Right renal pelvis (tissue), 4 donors: ENCODE data around the gene RAMP1. TPM values are rescaled to one million over a fixed set of nuclear protein-coding genes. Genes with fewer than 3 reads are reported as not detected.
"Not testable (repeated sequence)": the region's sequence is repeated elsewhere in the genome, so short reads cannot be mapped to it uniquely, and the experiment has no call there.

ENCODE experiments used
- DNase-seq, 4 donors: peaks; one replicate each; pipeline ENCODE4 v3.0.0-alpha.2; 2013; ENCODE audit warnings: low read depth in 4 of 4, low spot score in 3 of 4, missing footprints in 1 of 4
- polyA plus RNA-seq, 4 donors: library from polyadenylated mRNA; unstranded; fragments of 120-200 nt; gene quantifications; one replicate each; pipeline ENCODE4 v1.2.1, GENCODE V29; 2013; ENCODE audit not compliant: insufficient read length in 4 of 4

The RAMP1 gene
- 10 to 100 TPM in 1 of 4 donors, 1 to 10 TPM in 3; 3.1 to 11.2 (median 5.1) TPM for polyA plus RNA-seq

DNA sequence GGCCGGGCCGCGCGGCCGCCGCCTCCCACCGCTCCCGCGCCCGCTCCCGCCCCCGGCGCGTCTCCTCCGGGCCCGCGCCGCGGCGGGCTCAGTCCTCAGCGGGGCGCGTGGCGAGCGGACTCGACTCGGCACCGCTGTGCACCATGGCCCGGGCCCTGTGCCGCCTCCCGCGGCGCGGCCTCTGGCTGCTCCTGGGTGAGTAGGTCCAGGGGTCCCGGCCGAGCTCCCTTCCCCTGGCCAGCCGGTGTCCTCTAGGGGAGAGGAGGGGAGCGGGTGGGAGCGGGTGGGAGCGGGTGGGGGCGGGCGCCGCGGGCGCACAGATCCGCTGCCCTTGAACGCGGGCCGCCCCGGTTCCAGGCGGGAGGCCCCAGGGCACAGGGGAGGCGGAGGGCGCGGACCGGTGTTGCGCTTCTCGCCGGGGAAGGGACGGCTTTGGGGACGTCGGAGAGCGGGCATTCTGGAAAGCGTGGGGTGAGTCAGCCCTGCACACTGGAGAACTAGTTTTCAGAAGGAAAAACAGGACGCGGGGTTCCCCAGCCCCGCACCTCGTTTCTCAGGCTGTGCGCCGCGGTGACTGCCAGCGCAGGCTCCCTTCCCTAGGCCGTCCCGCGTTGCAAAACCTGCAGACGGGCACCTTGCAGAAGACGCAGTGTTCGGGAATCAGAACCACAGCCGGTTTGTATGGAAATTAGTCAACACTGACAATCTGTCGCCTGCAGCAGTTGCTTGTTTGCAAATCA, at the start of gene RAMP1:
TSS of gene RAMP1 (plus strand) at position 91 of the 740 bp plus-strand sequence. CDS start at position 144, 53 bp downstream.
- no peak for DNase-seq

DNA sequence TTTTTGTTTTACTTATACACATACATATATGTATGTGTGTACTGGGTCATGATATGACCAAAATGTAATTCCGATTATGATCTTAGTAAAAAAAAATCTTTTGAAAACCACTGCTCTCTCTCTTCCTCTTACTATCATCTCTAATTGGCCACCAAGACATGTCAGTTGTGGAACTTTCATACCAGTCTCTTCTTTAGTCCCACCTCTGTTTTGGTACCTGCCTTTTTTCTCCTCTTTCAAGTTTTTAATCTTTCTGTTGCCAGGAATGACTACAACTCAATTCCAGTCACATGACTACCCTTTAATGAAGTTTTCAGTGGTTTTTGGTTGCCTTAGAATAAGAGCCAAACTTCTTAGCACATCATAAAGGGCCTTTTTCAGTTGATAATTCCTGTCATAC, 43.8 kb upstream of the RAMP1 start:
- no peak for DNase-seq

DNA sequence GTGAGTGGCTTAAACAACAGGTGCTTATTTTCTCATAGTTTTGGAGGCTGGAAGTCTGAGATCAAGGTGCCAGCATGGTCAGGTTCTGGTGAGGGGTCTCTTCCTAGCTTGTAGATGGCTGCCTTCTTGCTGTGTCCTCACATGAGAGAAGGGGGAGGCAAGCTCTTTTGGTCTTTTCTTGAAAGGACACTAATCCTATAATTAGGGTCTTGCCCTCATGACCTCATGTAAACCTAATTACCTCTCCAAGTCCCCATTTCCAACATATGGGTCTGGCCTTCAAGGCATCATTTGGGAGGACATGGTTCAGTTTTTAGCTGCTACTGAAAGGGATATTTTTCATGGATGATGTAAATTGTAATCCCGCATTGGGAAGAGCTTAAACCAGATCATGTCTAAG, 42.9 kb upstream of the RAMP1 start:
- no peak for DNase-seq

DNA sequence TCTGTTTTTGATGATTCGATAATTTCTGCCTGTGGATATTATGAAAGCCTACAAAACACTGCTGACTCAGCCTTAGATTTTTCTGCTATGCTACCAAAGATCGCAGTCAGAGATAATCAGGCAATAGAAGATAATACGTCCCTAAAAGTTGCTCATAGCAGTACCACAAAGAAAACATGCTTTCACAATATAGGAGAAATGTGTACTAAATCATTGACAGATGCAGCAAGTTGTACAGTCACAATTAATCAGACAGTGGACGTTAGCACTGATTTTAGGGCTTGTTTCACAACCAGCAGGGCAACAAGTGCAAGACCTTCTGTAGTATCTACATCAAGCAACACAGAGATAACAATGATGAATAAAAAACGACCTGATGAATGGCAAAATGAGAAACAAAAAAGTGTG, 41.4 kb upstream of the RAMP1 start:
- no peak for DNase-seq

DNA sequence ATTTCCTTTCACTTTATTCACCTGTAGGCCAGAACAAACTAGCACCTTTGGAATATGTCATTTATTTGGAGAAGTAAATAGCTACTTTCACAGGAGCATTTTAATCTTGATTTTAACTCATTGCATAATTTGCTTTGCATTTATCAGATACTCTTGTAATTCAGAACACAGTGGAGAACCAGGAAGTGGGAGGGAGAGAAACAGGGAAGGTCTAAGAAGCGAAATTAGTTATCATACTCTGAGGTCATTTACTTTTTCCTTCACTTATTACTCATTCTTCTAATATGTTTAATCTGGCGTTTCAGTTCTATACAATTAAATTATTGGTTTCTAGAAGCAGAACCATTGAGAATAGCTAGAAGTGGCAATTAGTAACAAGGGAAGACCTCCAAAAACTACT, 40.2 kb upstream of the RAMP1 start:
- DNase-seq, result no peak

DNA sequence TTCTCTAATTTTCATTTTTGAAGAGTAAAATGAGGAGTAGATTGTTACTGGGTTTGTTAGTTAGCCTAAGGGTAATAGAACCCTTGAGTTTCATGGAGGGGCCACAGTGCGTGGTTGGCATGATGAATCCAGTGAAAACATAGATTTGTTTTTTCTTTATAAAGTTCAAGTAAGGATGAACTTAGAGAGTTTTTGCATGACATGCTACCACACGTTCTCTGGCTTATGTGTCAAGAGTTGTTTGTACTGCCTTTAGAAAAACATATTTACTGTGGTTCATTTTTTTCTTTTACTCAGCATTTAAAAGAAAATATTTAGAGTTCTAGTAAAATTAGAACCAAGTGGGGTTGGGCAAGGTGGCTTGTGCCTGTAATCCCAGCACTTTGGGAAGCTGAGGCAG, 39.0 kb upstream of the RAMP1 start:
- DNase-seq, result no peak

DNA sequence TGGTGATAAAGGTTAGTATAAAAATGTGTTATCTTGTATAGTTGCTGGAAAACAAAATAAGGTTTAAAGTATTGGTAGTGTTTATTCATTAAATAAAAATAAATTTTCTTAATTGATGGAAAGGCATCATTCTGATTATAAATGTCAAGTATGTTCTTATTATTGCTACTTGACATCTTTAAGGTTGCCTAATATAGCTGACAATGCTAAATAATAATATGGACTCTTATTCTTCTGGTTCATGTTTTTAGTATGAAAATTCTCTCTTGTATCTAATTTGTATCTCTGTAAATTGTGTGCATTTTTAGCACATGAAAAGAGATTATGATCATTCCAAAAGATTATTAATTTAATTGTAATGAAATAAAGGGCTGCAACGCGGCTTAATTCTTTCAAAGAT, 35.9 kb upstream of the RAMP1 start:
- no peak for DNase-seq

DNA sequence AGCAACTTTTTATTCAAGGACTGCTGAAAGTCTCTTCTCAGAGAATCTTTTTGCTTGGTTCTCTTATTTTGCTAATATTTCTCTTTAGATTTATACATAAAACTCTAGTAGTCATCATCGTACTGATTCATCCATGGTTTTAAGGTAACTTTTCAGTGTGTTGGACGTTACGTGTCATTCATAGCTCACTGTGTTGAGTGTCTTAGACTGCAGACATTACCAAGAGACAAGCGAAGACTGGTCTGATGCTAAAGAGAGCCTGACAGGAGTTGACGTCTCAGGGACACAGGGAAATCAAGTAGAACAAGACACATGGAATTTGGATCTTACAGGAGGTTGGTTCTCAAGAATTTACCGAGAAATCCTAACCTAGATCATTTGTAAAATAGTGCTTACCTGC, 35.3 kb upstream of the RAMP1 start:
- no peak for DNase-seq

DNA sequence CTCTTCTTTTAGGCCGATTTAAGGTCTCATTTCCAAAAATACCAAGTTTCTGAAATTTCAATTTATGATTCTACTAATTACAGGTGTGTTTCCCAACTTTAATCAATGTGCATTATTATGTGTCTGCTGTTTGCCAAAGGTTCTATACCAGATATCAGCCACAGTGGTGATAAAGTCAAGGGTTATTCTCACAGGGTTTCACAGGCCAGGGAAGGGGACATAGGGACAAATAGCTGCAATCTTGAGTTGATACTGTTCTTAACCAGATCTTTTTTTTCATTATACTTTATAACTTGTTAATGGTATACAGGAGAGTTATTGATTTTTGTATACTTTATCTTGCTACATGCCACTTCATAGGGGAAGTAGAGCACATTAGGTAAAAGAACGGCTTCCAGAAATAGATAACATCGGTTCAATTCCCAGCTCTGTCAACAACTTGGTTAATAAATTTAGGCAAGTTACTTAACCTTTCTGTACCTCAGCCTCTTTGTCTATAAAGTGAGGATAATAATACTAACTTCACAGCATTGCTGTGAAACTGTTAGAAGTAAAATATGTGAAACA, 31.9 kb upstream of the RAMP1 start:
- no peak for DNase-seq

DNA sequence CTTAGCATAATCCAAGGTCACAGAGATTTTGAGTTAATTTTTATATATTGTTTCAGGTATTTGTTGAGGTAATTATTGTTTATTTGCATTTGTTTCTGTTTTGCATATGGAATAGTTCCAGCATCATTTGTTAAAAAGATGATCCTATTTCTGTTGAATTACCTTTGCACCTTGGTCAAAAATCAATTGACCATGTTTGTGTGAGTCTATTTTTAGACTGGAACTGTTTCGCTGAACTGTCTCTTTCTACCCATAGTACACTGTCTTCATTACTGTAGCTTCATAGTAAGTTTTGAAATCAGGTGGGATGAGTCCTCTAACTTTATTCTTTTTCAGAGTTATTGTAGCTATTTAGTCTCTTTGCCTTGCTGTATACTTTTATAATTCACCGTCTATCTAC, 28.9 kb upstream of the RAMP1 start:
- DNase-seq, result no peak

DNA sequence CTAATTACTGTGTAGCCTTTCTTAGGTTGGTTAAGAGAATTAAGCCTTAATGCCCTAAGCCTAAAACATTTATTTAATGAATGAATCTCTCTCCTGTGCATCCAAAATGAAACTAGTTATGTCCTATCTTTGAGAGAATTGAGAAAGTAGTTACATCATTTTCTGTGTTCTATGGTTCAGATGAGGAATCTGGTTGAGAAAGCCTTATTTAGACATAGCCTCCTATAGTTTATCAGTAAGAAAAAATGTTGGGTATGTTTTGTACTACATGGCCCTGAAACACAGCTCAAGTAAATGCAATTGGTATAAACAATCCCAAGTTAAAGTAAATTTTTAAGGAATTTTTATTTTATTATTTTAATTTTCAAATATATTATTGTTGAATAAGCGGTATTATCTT, 25.9 kb upstream of the RAMP1 start:
- DNase-seq, result no peak

DNA sequence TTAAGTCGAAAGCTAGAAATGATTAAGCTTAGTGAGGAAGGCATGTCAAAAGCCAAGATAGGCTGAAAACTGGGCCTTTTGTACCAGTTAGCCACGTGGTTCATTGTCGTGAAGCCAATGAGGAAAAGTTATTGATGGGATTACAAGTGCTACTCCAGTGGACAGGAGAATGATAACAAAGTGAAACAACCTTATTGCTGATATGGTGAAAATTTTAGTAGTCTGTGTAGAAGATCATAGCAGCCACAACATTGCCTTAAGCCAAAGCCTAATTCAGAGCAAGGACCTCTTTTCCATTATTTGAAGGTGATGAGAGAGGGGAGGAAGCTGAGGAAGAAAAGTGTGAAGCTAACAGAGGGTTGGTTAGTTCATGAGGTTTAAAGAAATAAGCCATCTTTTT, 24.1 kb upstream of the RAMP1 start:
- DNase-seq, result no peak

DNA sequence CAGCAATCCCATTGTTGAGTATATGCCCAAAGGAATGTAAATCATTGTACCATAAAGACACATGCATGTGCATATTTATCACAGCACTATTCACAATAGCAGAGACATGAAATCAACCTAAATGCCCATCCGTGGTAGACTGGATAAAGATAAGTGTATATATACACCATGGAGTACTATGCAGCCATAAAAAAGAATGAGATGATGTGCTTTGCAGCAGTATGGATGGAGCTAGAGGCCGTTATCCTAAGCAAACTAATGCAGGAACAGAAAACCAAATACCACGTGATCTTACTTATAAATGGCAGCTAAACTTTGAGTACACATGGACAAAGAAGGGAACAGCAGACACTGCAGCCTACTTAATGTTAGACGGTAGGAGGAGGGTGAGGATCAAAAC, 18.4 kb upstream of the RAMP1 start:
- no peak for DNase-seq

DNA sequence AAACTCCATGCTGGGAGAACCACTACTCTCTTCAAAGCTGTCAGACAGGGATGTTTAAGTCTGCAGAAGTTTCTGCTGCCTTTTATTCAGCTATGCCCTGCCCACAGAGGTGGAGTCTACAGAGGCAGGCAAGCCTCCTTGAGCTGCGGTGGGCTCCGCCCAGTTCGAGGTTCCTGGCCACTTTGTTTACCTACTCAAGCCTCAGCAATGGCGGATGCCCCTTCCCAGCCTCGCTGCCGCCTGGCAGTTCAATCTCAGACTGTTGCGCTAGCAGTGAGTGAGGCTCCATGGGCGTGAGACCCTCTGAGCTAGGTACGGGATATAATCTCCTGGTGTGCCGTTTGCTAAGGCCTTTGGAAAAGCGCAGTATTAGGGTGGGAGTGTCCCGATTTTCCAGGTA, 10.5 kb upstream of the RAMP1 start:
- DNase-seq, result not testable (repeated sequence)

DNA sequence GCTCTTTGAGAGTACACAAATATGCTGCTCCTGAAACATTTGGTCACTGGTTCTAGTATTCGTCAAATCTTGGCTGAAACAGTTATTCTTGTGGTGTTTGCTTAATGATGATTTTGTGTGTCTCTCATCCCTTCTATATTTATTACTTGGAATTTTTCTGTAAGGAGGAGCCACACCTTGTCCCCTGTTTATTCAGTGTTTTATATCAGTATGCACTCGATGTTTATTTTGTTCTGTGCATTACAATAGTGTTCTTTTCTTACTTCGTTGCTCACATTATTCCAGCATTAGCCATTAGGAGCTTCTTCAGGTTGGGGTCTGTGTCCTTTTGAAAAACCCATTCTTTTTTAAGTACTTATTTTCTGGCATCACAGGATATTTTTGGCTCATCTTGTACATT, 5.1 kb upstream of the RAMP1 start:
- no peak for DNase-seq

DNA sequence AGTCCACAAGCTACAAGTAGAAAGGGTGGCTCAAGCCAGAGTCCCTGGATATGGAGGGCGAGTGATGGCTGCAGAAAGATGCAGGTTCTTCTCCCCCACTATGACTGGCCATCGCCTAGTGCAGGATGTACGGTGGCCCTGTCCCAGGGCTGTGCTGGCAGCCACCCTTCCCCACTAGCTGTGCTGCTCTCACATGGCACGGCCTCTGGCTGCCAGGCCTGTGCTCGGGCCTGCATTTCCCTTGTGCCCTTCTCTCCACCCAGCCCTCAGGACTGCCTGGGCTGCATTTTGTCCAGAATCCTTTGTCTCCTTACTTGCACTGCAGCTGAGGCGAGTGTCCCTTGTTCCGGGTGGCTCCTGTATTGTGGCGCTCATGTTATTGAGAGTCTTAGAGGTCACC, 1.6 kb upstream of the RAMP1 start:
- DNase-seq, result no peak

DNA sequence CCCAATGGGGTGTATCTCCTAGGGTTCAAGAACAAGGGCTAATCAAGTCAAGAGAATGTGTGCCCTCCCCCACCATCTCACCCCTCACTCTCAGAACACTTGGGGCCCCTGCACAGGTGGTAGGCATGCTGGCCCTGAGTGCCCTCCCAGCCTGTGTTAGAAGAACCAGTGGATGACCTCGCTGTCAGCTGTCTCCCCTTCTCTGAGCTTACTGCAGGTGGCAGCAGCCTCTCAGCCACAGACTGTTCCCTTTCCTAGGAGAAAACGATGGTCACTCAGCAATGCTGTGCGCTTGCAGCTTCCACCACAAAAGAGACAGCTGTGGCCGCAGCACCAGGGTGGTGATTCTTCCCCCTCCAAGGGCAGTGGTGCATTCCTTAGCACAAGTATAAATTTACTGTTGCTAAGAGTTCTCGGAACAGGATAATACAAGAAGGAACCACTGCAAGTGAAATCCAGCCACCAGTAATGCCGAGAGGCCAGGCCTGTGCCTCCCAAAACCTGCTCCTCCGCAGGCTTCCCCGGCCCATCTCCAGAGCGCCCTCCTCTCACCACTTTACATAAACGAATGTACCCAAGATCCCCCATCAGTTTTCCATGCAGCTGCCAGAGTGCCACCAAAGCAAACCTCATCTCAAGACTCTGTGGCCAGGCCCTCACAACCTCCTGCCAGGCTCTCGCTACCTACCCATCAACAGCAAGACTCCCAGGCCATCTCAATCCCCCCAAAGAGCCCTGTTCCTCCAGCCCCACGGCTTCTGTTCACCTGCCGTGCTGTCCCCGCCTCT, 935 bp upstream of the RAMP1 start:
- DNase-seq, result peak in 3 of 4 donors; percentile 47 to 59 (median 55)

DNA sequence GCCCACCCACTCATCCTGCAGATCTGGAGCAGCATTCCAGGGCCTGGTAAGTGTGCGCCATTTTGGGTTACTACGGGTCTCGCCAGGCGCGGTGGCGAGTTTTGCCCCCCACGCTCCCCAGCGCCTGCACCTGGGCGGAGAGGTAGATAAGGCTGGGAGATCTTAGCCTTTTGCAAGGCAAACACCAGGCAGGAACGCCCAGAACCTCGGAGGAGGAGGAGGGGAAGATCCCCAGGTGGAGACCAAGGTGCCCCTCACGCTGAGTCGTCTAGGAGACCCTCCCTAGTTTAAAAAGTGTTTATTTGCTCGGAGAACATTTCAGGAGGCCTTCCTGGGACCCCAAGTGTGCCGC, 365 bp upstream of the RAMP1 start:
- DNase-seq, result no peak

DNA sequence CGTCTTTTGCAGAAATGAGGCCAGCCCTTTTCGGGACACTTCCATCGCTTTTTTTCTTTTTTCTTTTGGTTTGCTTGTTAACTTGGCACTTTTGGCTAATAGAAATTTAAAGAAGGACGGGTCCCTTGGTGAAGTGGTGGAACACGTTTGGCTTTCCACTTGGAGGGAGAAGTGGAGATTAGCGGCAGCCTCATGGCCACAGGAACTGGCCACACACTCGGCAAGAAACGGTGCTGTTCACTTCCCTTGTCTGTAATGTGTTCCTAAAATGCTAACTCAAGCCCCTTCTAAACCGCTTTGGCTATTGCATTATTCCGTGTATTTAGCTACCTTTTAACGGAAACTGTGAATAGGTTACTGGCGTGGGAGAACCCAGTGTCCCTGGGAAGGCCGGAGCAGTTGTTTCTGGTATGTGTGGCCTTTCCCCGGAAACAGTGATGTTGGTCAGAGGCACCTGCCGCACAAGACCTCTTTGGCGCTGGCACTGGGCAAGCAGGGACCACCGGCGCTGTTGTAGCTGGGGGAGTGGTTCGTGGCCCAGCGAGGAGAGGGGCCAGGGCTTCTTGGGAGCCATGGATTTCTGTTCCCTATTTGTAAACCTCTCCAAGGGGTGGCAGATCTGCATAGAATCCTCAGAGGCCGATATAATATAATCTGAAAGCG, 981 bp downstream of the RAMP1 start:
- no peak for DNase-seq

DNA sequence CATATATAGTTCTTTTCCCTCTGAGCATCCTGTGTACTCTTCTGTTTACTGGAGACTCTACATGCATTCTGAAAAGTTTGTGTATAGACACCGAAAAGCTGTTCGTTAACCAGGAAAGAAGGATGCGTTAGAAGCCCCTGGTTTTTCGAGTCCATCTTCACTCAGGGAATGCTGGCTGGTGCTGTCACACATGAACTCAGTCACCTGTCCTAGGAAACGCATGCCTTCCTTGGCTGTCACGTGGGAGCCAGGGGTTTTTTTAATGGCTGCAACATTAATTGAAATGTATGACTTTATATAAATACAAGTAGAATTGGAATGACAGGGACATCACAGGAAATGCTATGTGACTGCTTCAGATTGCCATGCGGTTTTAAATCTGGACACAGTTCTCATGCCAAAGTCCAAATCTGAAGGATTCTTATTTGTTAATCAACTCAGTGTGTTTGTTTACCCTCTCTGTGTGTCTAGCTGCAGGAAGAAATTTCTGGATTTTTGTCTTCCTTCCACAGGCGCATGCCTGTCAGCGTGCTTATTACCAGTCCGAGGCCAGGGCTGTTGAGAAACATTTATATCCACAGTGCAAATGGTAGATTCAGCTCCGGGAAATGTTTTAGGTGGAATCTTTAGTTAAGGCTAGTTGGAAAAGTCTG, 2.6 kb downstream of the RAMP1 start:
- DNase-seq, result no peak

DNA sequence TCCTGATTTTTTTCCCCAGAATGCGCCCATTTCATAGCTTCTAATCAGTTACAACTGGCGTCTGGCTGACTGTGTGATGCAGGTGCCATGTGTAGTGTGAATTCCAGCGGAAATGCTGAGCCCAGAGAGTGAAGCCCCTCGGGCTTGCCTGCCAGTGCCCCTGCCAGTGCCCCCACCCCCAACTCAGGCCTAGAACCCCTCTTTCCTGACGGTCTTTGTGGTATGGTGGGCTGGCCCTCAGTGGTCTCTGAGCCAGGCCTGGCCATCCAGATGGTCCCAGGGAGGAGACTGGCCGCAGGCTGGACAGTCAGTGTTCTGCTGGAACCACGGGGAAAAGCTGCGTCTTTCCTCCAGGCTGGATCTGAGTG, 3.1 kb downstream of the RAMP1 start:
- no peak for DNase-seq
